HEK293 (cell line): ENCODE results near the gene CHCHD5.

ENCODE experiments used
- CTCF ChIA-PET: fragments of 350-600 bp; formaldehyde crosslinking; extraction: SDS; loops from one replicate; lab custom pipeline; 2021; ENCODE audit warnings: antibody characterized with exemption; lab: Yijun Ruan, JAX
- POLR2A ChIA-PET: fragments of 300-600 bp; formaldehyde crosslinking; extraction: SDS; loops from one replicate; lab custom pipeline; 2020; ENCODE audit warnings: antibody characterized with exemption, inconsistent platforms; lab: Yijun Ruan, JAX
- H3K27ac ChIP-seq: fragments of 200-500 bp; sonication (Bioruptor generic); 2 replicates; pipeline ENCODE4 v1.5.1; 2014; ENCODE audit warnings: low read depth, low read length, control low read depth, inconsistent platforms; ENCODE audit errors: extremely low read depth
- H3K36me3 ChIP-seq, 2 experiments: fragments of 200-500 bp in 1 of 2; sonication (Bioruptor generic) in 1 of 2; 1 replicate in 1 of 2; 2 replicates in 1 of 2; pipeline ENCODE4 v1.5.1; 2014 to 2017; ENCODE audit warnings: inconsistent platforms in 2 of 2, low read length in 2 of 2; ENCODE audit not compliant: control insufficient read depth in 2 of 2, insufficient read depth in 1 of 2
- H3K4me1 ChIP-seq: fragments of 200-500 bp; sonication (Bioruptor generic); 2 replicates; pipeline ENCODE4 v1.5.1; 2014; ENCODE audit warnings: mild to moderate bottlenecking, low read length, inconsistent platforms; ENCODE audit not compliant: control insufficient read depth, insufficient read depth
- H3K4me3 ChIP-seq: 2 replicates; pipeline ENCODE4 v1.5.1; 2011; ENCODE audit warnings: low read depth, mild to moderate bottlenecking, control low read depth, low read length, moderate library complexity
- H3K9me3 ChIP-seq: fragments of 200-500 bp; sonication (Bioruptor generic); 2 replicates; pipeline ENCODE4 v1.5.1; 2014; ENCODE audit warnings: low read depth, low read length, inconsistent platforms; ENCODE audit not compliant: control insufficient read depth, insufficient read depth
- HOXC10 ChIP-seq: sonication (generic); formaldehyde crosslinking; IDR thresholded peaks from 2 replicates; pipeline ENCODE4 v1.8.1; 2023; ENCODE audit warnings: mild to moderate bottlenecking, missing genetic modification reagents
- KLF1 ChIP-seq: fragments of 450-650 bp; formaldehyde crosslinking; IDR thresholded peaks from 2 replicates; pipeline ENCODE4 v1.5.1; 2016; ENCODE audit warnings: missing biosample characterization, missing genetic modification characterization
- REST ChIP-seq: fragments of 450-650 bp; formaldehyde crosslinking; IDR thresholded peaks from 2 replicates; pipeline ENCODE4 v1.5.1; 2016; ENCODE audit warnings: missing biosample characterization, missing genetic modification characterization
- TRIM28 ChIP-seq: IDR thresholded peaks from 2 replicates; pipeline ENCODE4 v1.6.1; 2011; ENCODE audit warnings: low read length, control low read depth, borderline replicate concordance
- YY1 ChIP-seq: fragments of 450-650 bp; formaldehyde crosslinking; IDR thresholded peaks from 2 replicates; pipeline ENCODE4 v1.5.1; 2018; ENCODE audit warnings: missing biosample characterization, missing genetic modification characterization
- ZNF112 ChIP-seq: fragments of 450-650 bp; formaldehyde crosslinking; IDR thresholded peaks from 2 replicates; pipeline ENCODE4 v1.5.0; 2017; ENCODE audit warnings: missing biosample characterization, missing genetic modification characterization
- ZNF133 ChIP-seq: fragments of 450-650 bp; formaldehyde crosslinking; IDR thresholded peaks from 2 replicates; pipeline ENCODE4 v1.5.1; 2016; ENCODE audit warnings: missing biosample characterization, missing genetic modification characterization
- ZNF155 ChIP-seq: fragments of 450-650 bp; formaldehyde crosslinking; IDR thresholded peaks from 2 replicates; pipeline ENCODE4 v1.5.1; 2016; ENCODE audit warnings: missing biosample characterization, missing genetic modification characterization
- ZNF223 ChIP-seq: fragments of 450-650 bp; formaldehyde crosslinking; IDR thresholded peaks from 2 replicates; pipeline ENCODE4 v1.5.1; 2016; ENCODE audit warnings: missing biosample characterization, missing genetic modification characterization
- ZNF354C ChIP-seq: fragments of 450-650 bp; formaldehyde crosslinking; IDR thresholded peaks from 2 replicates; pipeline ENCODE4 v1.5.1; 2016; ENCODE audit warnings: missing biosample characterization, missing genetic modification characterization, low read depth, borderline replicate concordance
- ZNF433 ChIP-seq: fragments of 450-650 bp; formaldehyde crosslinking; IDR thresholded peaks from 2 replicates; pipeline ENCODE4 v1.5.1; 2016; ENCODE audit warnings: missing biosample characterization, missing genetic modification characterization, low read depth
- ZNF449 ChIP-seq: fragments of 450-650 bp; formaldehyde crosslinking; IDR thresholded peaks from 2 replicates; pipeline ENCODE4 v1.5.1; 2017; ENCODE audit warnings: missing biosample characterization, mild to moderate bottlenecking, missing genetic modification characterization, moderate library complexity
- ZNF501 ChIP-seq: fragments of 450-650 bp; formaldehyde crosslinking; IDR thresholded peaks from 2 replicates; pipeline ENCODE4 v1.5.1; 2016; ENCODE audit warnings: missing biosample characterization, missing genetic modification characterization
- ZNF530 ChIP-seq: fragments of 450-650 bp; formaldehyde crosslinking; IDR thresholded peaks from 2 replicates; pipeline ENCODE4 v1.5.1; 2016; ENCODE audit warnings: low read depth, missing biosample characterization, missing genetic modification characterization
- ZNF548 ChIP-seq: fragments of 450-650 bp; formaldehyde crosslinking; IDR thresholded peaks from 2 replicates; pipeline ENCODE4 v1.5.1; 2016; ENCODE audit warnings: missing biosample characterization, missing genetic modification characterization
- ZNF621 ChIP-seq: fragments of 450-650 bp; formaldehyde crosslinking; IDR thresholded peaks from 2 replicates; pipeline ENCODE4 v1.5.1; 2017; ENCODE audit warnings: missing biosample characterization, missing genetic modification characterization
- ZNF623 ChIP-seq: fragments of 450-650 bp; formaldehyde crosslinking; IDR thresholded peaks from 2 replicates; pipeline ENCODE4 v1.5.1; 2016; ENCODE audit warnings: missing biosample characterization, missing genetic modification characterization
- ZNF707 ChIP-seq: fragments of 450-650 bp; formaldehyde crosslinking; IDR thresholded peaks from 2 replicates; pipeline ENCODE4 v1.5.1; 2016; ENCODE audit warnings: missing biosample characterization, missing genetic modification characterization
- ZNF776 ChIP-seq: fragments of 450-650 bp; formaldehyde crosslinking; IDR thresholded peaks from 2 replicates; pipeline ENCODE4 v1.5.0; 2017; ENCODE audit warnings: missing biosample characterization, missing genetic modification characterization, borderline replicate concordance
- ZSCAN23 ChIP-seq: fragments of 450-650 bp; formaldehyde crosslinking; IDR thresholded peaks from 2 replicates; pipeline ENCODE4 v1.5.1; 2016; ENCODE audit warnings: missing biosample characterization, missing genetic modification characterization
- TF ChIP-seq, protein P1 (sequence below): fragments of 450-650 bp; formaldehyde crosslinking; IDR thresholded peaks from 2 replicates; pipeline ENCODE4 v1.5.1; 2016; ENCODE audit warnings: missing biosample characterization, missing genetic modification characterization
- TF ChIP-seq, protein P2 (sequence below): fragments of 450-650 bp; formaldehyde crosslinking; IDR thresholded peaks from 2 replicates; pipeline ENCODE4 v1.5.1; 2016; ENCODE audit warnings: missing biosample characterization, missing genetic modification characterization
- TF ChIP-seq, protein P3 (sequence below): fragments of 450-650 bp; formaldehyde crosslinking; conservative IDR thresholded peaks from 2 replicates; pipeline ENCODE4 v1.5.1; 2016; ENCODE audit warnings: low read depth, missing biosample characterization, missing genetic modification characterization

CHCHD5 gene, protein sequence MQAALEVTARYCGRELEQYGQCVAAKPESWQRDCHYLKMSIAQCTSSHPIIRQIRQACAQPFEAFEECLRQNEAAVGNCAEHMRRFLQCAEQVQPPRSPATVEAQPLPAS

GRCh38 chr2:112584134-112584890, at the start of gene CHCHD5:
Gene CHCHD5 (plus strand): TSS chr2:112584609. CDS start chr2:112584648, 39 bp downstream.
- Histone ChIP-seq H3K27ac (peak within 1 kb of the TSS; percentile 86), H3K4me1 (peaks cover 4% of the 10 kb centered on the region), H3K9me3 (no peaks in the 10 kb centered on the region), H3K4me3 (peak within 1 kb of the TSS; percentile 75), H3K36me3 (peaks cover 4 to 28% of the 10 kb centered on the region in 2 experiments; a peak in 2 of 3 replicates)
- CTCF ChIA-PET = interaction anchor here (0.7 to 2.0 kb wide), 7 partner anchors 10 to 697 kb away, joined by 3 to 14 read pairs (median 4); no protein-coding TSS in a partner anchor
- POLR2A ChIA-PET = interaction anchor here (0.5 to 1.5 kb wide), 5 partner anchors 60 to 329 kb away, joined by 3 to 4 read pairs (median 3); partner anchors contain the start of gene ZC3H8
- no peak for TF ChIP-seq ZNF223 (tag by site-specific recombination)
- TF ChIP-seq ZNF501 (tag by site-specific recombination) = 0 out of 2 replicates have a peak, but pooled peaks have one; percentile 55
- no peak for TF ChIP-seq ZNF354C (tag by site-specific recombination)
- TF ChIP-seq ZNF112 (tag by site-specific recombination) = no peak
- TF ChIP-seq ZNF548 (tag by site-specific recombination) = no peak
- TF ChIP-seq ZSCAN23 (tag by site-specific recombination) = no peak
- no peak for TF ChIP-seq ZNF621 (tag by site-specific recombination)
- TF ChIP-seq ZNF433 = no peak
- TF ChIP-seq ZNF623 (tag by site-specific recombination) = no peak
- TF ChIP-seq ZNF776 (tag by site-specific recombination) = no peak
- peak; percentile 95 for TF ChIP-seq YY1 (tag by site-specific recombination)
- TF ChIP-seq ZNF449 (tag by site-specific recombination) = peak; percentile 87
- TF ChIP-seq, protein P1, sequence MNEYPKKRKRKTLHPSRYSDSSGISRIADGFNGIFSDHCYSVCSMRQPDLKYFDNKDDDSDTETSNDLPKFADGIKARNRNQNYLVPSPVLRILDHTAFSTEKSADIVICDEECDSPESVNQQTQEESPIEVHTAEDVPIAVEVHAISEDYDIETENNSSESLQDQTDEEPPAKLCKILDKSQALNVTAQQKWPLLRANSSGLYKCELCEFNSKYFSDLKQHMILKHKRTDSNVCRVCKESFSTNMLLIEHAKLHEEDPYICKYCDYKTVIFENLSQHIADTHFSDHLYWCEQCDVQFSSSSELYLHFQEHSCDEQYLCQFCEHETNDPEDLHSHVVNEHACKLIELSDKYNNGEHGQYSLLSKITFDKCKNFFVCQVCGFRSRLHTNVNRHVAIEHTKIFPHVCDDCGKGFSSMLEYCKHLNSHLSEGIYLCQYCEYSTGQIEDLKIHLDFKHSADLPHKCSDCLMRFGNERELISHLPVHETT (tag by site-specific recombination) = peak; percentile 45; the same call in 1 of the 2 replicates
- no peak for TF ChIP-seq ZNF530
- no peak for TF ChIP-seq HOXC10
- TF ChIP-seq ZNF707 (tag by site-specific recombination) = no peak
- TF ChIP-seq ZNF133 (tag by site-specific recombination) = no peak
- no peak for TF ChIP-seq TRIM28
- TF ChIP-seq, protein P2, sequence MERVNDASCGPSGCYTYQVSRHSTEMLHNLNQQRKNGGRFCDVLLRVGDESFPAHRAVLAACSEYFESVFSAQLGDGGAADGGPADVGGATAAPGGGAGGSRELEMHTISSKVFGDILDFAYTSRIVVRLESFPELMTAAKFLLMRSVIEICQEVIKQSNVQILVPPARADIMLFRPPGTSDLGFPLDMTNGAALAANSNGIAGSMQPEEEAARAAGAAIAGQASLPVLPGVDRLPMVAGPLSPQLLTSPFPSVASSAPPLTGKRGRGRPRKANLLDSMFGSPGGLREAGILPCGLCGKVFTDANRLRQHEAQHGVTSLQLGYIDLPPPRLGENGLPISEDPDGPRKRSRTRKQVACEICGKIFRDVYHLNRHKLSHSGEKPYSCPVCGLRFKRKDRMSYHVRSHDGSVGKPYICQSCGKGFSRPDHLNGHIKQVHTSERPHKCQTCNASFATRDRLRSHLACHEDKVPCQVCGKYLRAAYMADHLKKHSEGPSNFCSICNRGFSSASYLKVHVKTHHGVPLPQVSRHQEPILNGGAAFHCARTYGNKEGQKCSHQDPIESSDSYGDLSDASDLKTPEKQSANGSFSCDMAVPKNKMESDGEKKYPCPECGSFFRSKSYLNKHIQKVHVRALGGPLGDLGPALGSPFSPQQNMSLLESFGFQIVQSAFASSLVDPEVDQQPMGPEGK (tag by site-specific recombination) = 0 out of 2 replicates have a peak, but pooled peaks have one; percentile 35
- no peak for TF ChIP-seq REST (tag by site-specific recombination)
- no peak for TF ChIP-seq KLF1 (tag by site-specific recombination)
- no peak for TF ChIP-seq ZNF155 (tag by site-specific recombination)
- TF ChIP-seq, protein P3, sequence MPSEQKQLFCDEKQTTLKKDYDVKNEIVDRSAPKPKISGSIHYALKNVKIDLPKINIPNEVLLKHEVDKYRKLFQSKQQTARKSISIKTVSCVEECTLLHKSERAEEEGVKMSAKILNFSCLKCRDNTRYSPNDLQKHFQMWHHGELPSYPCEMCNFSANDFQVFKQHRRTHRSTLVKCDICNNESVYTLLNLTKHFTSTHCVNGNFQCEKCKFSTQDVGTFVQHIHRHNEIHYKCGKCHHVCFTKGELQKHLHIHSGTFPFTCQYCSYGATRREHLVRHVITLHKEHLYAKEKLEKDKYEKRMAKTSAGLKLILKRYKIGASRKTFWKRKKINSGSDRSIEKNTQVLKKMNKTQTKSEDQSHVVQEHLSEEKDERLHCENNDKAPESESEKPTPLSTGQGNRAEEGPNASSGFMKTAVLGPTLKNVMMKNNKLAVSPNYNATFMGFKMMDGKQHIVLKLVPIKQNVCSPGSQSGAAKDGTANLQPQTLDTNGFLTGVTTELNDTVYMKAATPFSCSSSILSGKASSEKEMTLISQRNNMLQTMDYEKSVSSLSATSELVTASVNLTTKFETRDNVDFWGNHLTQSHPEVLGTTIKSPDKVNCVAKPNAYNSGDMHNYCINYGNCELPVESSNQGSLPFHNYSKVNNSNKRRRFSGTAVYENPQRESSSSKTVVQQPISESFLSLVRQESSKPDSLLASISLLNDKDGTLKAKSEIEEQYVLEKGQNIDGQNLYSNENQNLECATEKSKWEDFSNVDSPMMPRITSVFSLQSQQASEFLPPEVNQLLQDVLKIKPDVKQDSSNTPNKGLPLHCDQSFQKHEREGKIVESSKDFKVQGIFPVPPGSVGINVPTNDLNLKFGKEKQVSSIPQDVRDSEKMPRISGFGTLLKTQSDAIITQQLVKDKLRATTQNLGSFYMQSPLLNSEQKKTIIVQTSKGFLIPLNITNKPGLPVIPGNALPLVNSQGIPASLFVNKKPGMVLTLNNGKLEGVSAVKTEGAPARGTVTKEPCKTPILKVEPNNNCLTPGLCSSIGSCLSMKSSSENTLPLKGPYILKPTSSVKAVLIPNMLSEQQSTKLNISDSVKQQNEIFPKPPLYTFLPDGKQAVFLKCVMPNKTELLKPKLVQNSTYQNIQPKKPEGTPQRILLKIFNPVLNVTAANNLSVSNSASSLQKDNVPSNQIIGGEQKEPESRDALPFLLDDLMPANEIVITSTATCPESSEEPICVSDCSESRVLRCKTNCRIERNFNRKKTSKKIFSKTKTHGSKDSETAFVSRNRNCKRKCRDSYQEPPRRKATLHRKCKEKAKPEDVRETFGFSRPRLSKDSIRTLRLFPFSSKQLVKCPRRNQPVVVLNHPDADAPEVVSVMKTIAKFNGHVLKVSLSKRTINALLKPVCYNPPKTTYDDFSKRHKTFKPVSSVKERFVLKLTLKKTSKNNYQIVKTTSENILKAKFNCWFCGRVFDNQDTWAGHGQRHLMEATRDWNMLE (tag by site-specific recombination) = peak; percentile 99
